ENCODE data around the gene VARS1. TPM values are rescaled to one million over a fixed set of nuclear protein-coding genes. Genes with fewer than 3 reads are reported as not detected.

VARS1 gene
- total RNA-seq, 1 experiment from 2014 or later = 38.0 TPM

- no peak within 1 kb of the TSS for H3K9ac ChIP-seq (ENCODE audit: low read length)
- H3K4me2 ChIP-seq (ENCODE audit: low read depth, low read length, poor library complexity, severe bottlenecking) = no peak within 1 kb of the TSS
- DNase-seq = no peak
- no peaks in the 10 kb centered on the region for H3K27me3 ChIP-seq (ENCODE audit: low read length)
- H3K79me2 ChIP-seq (ENCODE audit: low read length) = no peaks in the 10 kb centered on the region
- no peak within 1 kb of the TSS for H2AFZ ChIP-seq (ENCODE audit: low read length)
- no peaks in the 10 kb centered on the region for H3K4me1 ChIP-seq (ENCODE audit: low read length)
- H4K20me1 ChIP-seq (ENCODE audit: insufficient read depth, low read depth, low read length) = no peaks in the 10 kb centered on the region
- H3K36me3 ChIP-seq (ENCODE audit: insufficient read depth, low read length) = 0 out of 2 replicates have a peak, but pooled peaks cover 7% of the 10 kb centered on the region
- H3K27ac ChIP-seq (ENCODE audit: low read length) = no peak within 1 kb of the TSS
- no peak within 1 kb of the TSS for H3K4me3 ChIP-seq (ENCODE audit: low read length)
- H3K9me3 ChIP-seq (ENCODE audit: low read length) = no peaks in the 10 kb centered on the region
- no peaks in the 10 kb centered on the region for H3K9me2 ChIP-seq (replicated peaks; ENCODE audit: insufficient read depth, low read length)
Observed at GRCh38 chr6:31762356-31762755, 33.2 kb downstream of the VARS1 start, which contains the start of gene SAPCD1. Gene SAPCD1, plus strand, starts transcription at chr6:31762656. Its CDS starts 399 bp downstream, at chr6:31763055.

GRCh38 chr6:31761343-31761742 lies 34.2 kb downstream of the VARS1 start:
- Histone ChIP-seq H3K9ac (ENCODE audit: low read length) (no peak overlapping the region), H3K9me3 (ENCODE audit: low read length) (no peaks in the 10 kb centered on the region), H3K27me3 (ENCODE audit: low read length) (no peaks in the 10 kb centered on the region), H3K36me3 (ENCODE audit: insufficient read depth, low read length) (0 out of 2 replicates have a peak, but pooled peaks cover 7% of the 10 kb centered on the region), H3K4me1 (ENCODE audit: low read length) (no peaks in the 10 kb centered on the region), H4K20me1 (ENCODE audit: insufficient read depth, low read depth, low read length) (no peaks in the 10 kb centered on the region), H3K4me2 (ENCODE audit: low read depth, low read length, poor library complexity, severe bottlenecking) (no peak overlapping the region), H3K4me3 (ENCODE audit: low read length) (no peak overlapping the region), H3K9me2 (replicated peaks; ENCODE audit: insufficient read depth, low read length) (no peaks in the 10 kb centered on the region), H3K79me2 (ENCODE audit: low read length) (no peaks in the 10 kb centered on the region), H3K27ac (ENCODE audit: low read length) (no peak overlapping the region), H2AFZ (ENCODE audit: low read length) (no peak overlapping the region)
- DNase-seq = no peak

- no peaks in the 10 kb centered on the region for H3K27me3 ChIP-seq (ENCODE audit: low read length)
- no peaks in the 10 kb centered on the region for H3K9me3 ChIP-seq (ENCODE audit: low read length)
- no peak overlapping the region for H3K4me2 ChIP-seq (ENCODE audit: low read depth, low read length, poor library complexity, severe bottlenecking)
- H3K4me1 ChIP-seq (ENCODE audit: low read length) = no peaks in the 10 kb centered on the region
- H3K9ac ChIP-seq (ENCODE audit: low read length) = no peak overlapping the region
- H3K27ac ChIP-seq (ENCODE audit: low read length) = no peak overlapping the region
- no peaks in the 10 kb centered on the region for H4K20me1 ChIP-seq (ENCODE audit: insufficient read depth, low read depth, low read length)
- DNase-seq = no peak
- H3K36me3 ChIP-seq (ENCODE audit: insufficient read depth, low read length) = 0 out of 2 replicates have a peak, but pooled peaks cover 7% of the 10 kb centered on the region
- H3K79me2 ChIP-seq (ENCODE audit: low read length) = no peaks in the 10 kb centered on the region
- no peak overlapping the region for H3K4me3 ChIP-seq (ENCODE audit: low read length)
- no peaks in the 10 kb centered on the region for H3K9me2 ChIP-seq (replicated peaks; ENCODE audit: insufficient read depth, low read length)
- no peak overlapping the region for H2AFZ ChIP-seq (ENCODE audit: low read length)
Observed at GRCh38 chr6:31760790-31761189, 34.8 kb downstream of the VARS1 start.

GRCh38 chr6:31758281-31758680 lies 37.3 kb downstream of the VARS1 start:
- H3K9me3 ChIP-seq (ENCODE audit: low read length) = no peaks in the 10 kb centered on the region
- H3K27ac ChIP-seq (ENCODE audit: low read length) = no peak overlapping the region
- no peak overlapping the region for H3K4me2 ChIP-seq (ENCODE audit: low read depth, low read length, poor library complexity, severe bottlenecking)
- H3K4me1 ChIP-seq (ENCODE audit: low read length) = no peaks in the 10 kb centered on the region
- H4K20me1 ChIP-seq (ENCODE audit: insufficient read depth, low read depth, low read length) = no peaks in the 10 kb centered on the region
- no peak overlapping the region for H3K9ac ChIP-seq (ENCODE audit: low read length)
- no peak overlapping the region for H2AFZ ChIP-seq (ENCODE audit: low read length)
- H3K27me3 ChIP-seq (ENCODE audit: low read length) = no peaks in the 10 kb centered on the region
- H3K4me3 ChIP-seq (ENCODE audit: low read length) = no peak overlapping the region
- no peak for DNase-seq
- H3K36me3 ChIP-seq (ENCODE audit: insufficient read depth, low read length) = no peaks in the 10 kb centered on the region
- no peaks in the 10 kb centered on the region for H3K79me2 ChIP-seq (ENCODE audit: low read length)
- H3K9me2 ChIP-seq (replicated peaks; ENCODE audit: insufficient read depth, low read length) = no peaks in the 10 kb centered on the region

- Histone ChIP-seq H3K4me1 (ENCODE audit: low read length) (no peaks in the 10 kb centered on the region), H3K9me3 (ENCODE audit: low read length) (no peaks in the 10 kb centered on the region), H3K27ac (ENCODE audit: low read length) (no peak overlapping the region), H3K9me2 (replicated peaks; ENCODE audit: insufficient read depth, low read length) (no peaks in the 10 kb centered on the region), H3K36me3 (ENCODE audit: insufficient read depth, low read length) (no peaks in the 10 kb centered on the region), H3K4me2 (ENCODE audit: low read depth, low read length, poor library complexity, severe bottlenecking) (no peak overlapping the region), H2AFZ (ENCODE audit: low read length) (no peak overlapping the region), H3K9ac (ENCODE audit: low read length) (no peak overlapping the region), H3K79me2 (ENCODE audit: low read length) (no peaks in the 10 kb centered on the region), H4K20me1 (ENCODE audit: insufficient read depth, low read depth, low read length) (no peaks in the 10 kb centered on the region), H3K4me3 (ENCODE audit: low read length) (no peak overlapping the region), H3K27me3 (ENCODE audit: low read length) (no peaks in the 10 kb centered on the region)
- DNase-seq = no peak
Observed at GRCh38 chr6:31752739-31753319, 42.7 kb downstream of the VARS1 start.

GRCh38 chr6:31750411-31751022 lies 45.0 kb downstream of the VARS1 start:
- no peak overlapping the region for H3K9ac ChIP-seq (ENCODE audit: low read length)
- no peaks in the 10 kb centered on the region for H4K20me1 ChIP-seq (ENCODE audit: insufficient read depth, low read depth, low read length)
- no peaks in the 10 kb centered on the region for H3K27me3 ChIP-seq (ENCODE audit: low read length)
- no peaks in the 10 kb centered on the region for H3K36me3 ChIP-seq (ENCODE audit: insufficient read depth, low read length)
- H3K4me1 ChIP-seq (ENCODE audit: low read length) = no peaks in the 10 kb centered on the region
- H3K4me2 ChIP-seq (ENCODE audit: low read depth, low read length, poor library complexity, severe bottlenecking) = no peak overlapping the region
- no peak for DNase-seq
- no peak overlapping the region for H3K27ac ChIP-seq (ENCODE audit: low read length)
- H3K4me3 ChIP-seq (ENCODE audit: low read length) = no peak overlapping the region
- H3K9me2 ChIP-seq (replicated peaks; ENCODE audit: insufficient read depth, low read length) = no peaks in the 10 kb centered on the region
- no peak overlapping the region for H2AFZ ChIP-seq (ENCODE audit: low read length)
- no peaks in the 10 kb centered on the region for H3K9me3 ChIP-seq (ENCODE audit: low read length)
- no peaks in the 10 kb centered on the region for H3K79me2 ChIP-seq (ENCODE audit: low read length)

- no peaks in the 10 kb centered on the region for H3K9me2 ChIP-seq (replicated peaks; ENCODE audit: insufficient read depth, low read length)
- no peak overlapping the region for H2AFZ ChIP-seq (ENCODE audit: low read length)
- no peaks in the 10 kb centered on the region for H4K20me1 ChIP-seq (ENCODE audit: insufficient read depth, low read depth, low read length)
- no peak overlapping the region for H3K9ac ChIP-seq (ENCODE audit: low read length)
- no peak overlapping the region for H3K4me2 ChIP-seq (ENCODE audit: low read depth, low read length, poor library complexity, severe bottlenecking)
- H3K27me3 ChIP-seq (ENCODE audit: low read length) = no peaks in the 10 kb centered on the region
- no peaks in the 10 kb centered on the region for H3K4me1 ChIP-seq (ENCODE audit: low read length)
- H3K36me3 ChIP-seq (ENCODE audit: insufficient read depth, low read length) = no peaks in the 10 kb centered on the region
- H3K27ac ChIP-seq (ENCODE audit: low read length) = no peak overlapping the region
- DNase-seq = no peak
- H3K79me2 ChIP-seq (ENCODE audit: low read length) = no peaks in the 10 kb centered on the region
- H3K4me3 ChIP-seq (ENCODE audit: low read length) = no peak overlapping the region
- no peaks in the 10 kb centered on the region for H3K9me3 ChIP-seq (ENCODE audit: low read length)
Observed at GRCh38 chr6:31749301-31750036, 46.1 kb downstream of the VARS1 start.

Measured in Karpas-422 (cell line).